Endodermal cell (in vitro differentiated cells): Measurements from ENCODE around the gene MED22. TPM values are rescaled to one million over a fixed set of nuclear protein-coding genes. Genes with fewer than 3 reads are reported as not detected.
"Not testable (repeated sequence)": the region's sequence is repeated elsewhere in the genome, so short reads cannot be mapped to it uniquely, and the experiment has no call there.

Experiments used
- DNase-seq: peaks from one replicate; pipeline ENCODE4 v3.0.0-alpha.2; 2017
- H3K27ac ChIP-seq: 2 replicates; pipeline ENCODE4 v1.5.1; 2013; ENCODE audit warnings: mild to moderate bottlenecking, low read depth, low read length, moderate library complexity
- H3K27me3 ChIP-seq: 2 replicates; pipeline ENCODE4 v1.6.1; 2013; ENCODE audit warnings: mild to moderate bottlenecking, low read length, moderate library complexity; ENCODE audit not compliant: insufficient read depth, control insufficient read depth, poor library complexity, severe bottlenecking
- H3K36me3 ChIP-seq: 2 replicates; pipeline ENCODE4 v1.7.0; 2013; ENCODE audit warnings: mild to moderate bottlenecking, low read length, moderate library complexity; ENCODE audit not compliant: control insufficient read depth, insufficient read depth
- H3K4me1 ChIP-seq: one replicate; pipeline ENCODE4 v1.7.0; 2013; ENCODE audit warnings: low read length; ENCODE audit not compliant: control insufficient read depth, insufficient read depth
- H3K4me3 ChIP-seq: 2 replicates; pipeline ENCODE4 v1.5.1; 2013; ENCODE audit warnings: mild to moderate bottlenecking, low read length, moderate library complexity
- H3K9ac ChIP-seq: 2 replicates; pipeline ENCODE4 v1.6.1; 2013; ENCODE audit warnings: mild to moderate bottlenecking, low read length, moderate library complexity; ENCODE audit not compliant: poor library complexity, severe bottlenecking; ENCODE audit errors: extremely low read depth
- H3K9me3 ChIP-seq: 2 replicates; pipeline ENCODE4 v1.6.1; 2013; ENCODE audit warnings: mild to moderate bottlenecking, low read length, moderate library complexity; ENCODE audit not compliant: control insufficient read depth
- H3K27ac Mint-ChIP-seq: 2 replicates; pipeline ENCODE4 v1.8.0; 2020; ENCODE audit warnings: mixed read lengths
- H3K27me3 Mint-ChIP-seq: 2 replicates; pipeline ENCODE4 v1.8.0; 2021; ENCODE audit warnings: mild to moderate bottlenecking, mixed read lengths; ENCODE audit not compliant: insufficient read depth
- H3K36me3 Mint-ChIP-seq: 2 replicates; pipeline ENCODE4 v1.8.0; 2020; ENCODE audit warnings: low read depth, mixed read lengths
- H3K4me1 Mint-ChIP-seq: 2 replicates; pipeline ENCODE4 v1.8.0; 2020; ENCODE audit warnings: mixed read lengths
- H3K4me3 Mint-ChIP-seq: 2 replicates; pipeline ENCODE4 v1.8.0; 2020; ENCODE audit warnings: mild to moderate bottlenecking, moderate library complexity, mixed read lengths
- H3K9me3 Mint-ChIP-seq: 2 replicates; pipeline ENCODE4 v1.8.0; 2020; ENCODE audit warnings: mild to moderate bottlenecking, mixed read lengths
- CTCF ChIP-seq: fragments of 200-600 bp; sonication (generic); conservative IDR thresholded peaks from 2 replicates; pipeline ENCODE4 v1.5.0; 2021; ENCODE audit warnings: antibody characterized with exemption, mild to moderate bottlenecking
- WGBS, 2 experiments: methylation state at CpG; one replicate each; pipeline versions ENCODE4 v1.1.5 to v1.1.7; 2013; ENCODE audit warnings: missing lambda C conversion rate in 2 of 2, mixed read lengths in 1 of 2; ENCODE audit not compliant: insufficient coverage in 1 of 2, insufficient read length in 1 of 2; 5-methylcytosine and 5-hydroxymethylcytosine counted together
- total RNA-seq, 2 donors: library from RNA; stranded (reverse); fragmentation: NEBNext Ultra II Directional in 1 of 2; extraction: Animal tissue kit (Norgen Biotek cat#: 25700) in 1 of 2; gene quantifications; 2 replicates in 1 of 2; 3 replicates in 1 of 2; pipeline ENCODE4 v1.2.1, GENCODE V29; 2021

MED22 gene
- total RNA-seq, 2 donors from 2014 or later = 54.6 to 57.3 TPM

- peak within 1 kb of the TSS; percentile 89 for H3K9ac ChIP-seq
- WGBS, 2 experiments = 7 to 11% methylated on average over 17 to 70 of the region's 70 CpGs
- no peak for TF ChIP-seq CTCF
- Mint-ChIP-seq H3K9me3 (no peaks in the 10 kb centered on the region), H3K4me1 (peaks cover 15% of the 10 kb centered on the region), H3K27me3 (no peaks in the 10 kb centered on the region), H3K27ac (peak within 1 kb of the TSS; percentile 97), H3K4me3 (peak within 1 kb of the TSS; percentile 97), H3K36me3 (peaks cover 63% of the 10 kb centered on the region)
- H3K4me1 ChIP-seq = peaks cover 6% of the 10 kb centered on the region
- H3K27ac ChIP-seq = peak within 1 kb of the TSS; percentile 66
- no peaks in the 10 kb centered on the region for H3K27me3 ChIP-seq
- H3K9me3 ChIP-seq = no peaks in the 10 kb centered on the region
- H3K4me3 ChIP-seq = peak within 1 kb of the TSS; percentile 95
- DNase-seq = peak; percentile 98
- peaks cover 52% of the 10 kb centered on the region for H3K36me3 ChIP-seq
Measured at GRCh38 chr9:133335924-133336811, 11.8 kb downstream of the MED22 start, which contains the start of gene SURF6. Gene SURF6, minus strand, starts transcription at chr9:133336188. Its CDS starts 56 bp downstream, at chr9:133336132.

DNA sequence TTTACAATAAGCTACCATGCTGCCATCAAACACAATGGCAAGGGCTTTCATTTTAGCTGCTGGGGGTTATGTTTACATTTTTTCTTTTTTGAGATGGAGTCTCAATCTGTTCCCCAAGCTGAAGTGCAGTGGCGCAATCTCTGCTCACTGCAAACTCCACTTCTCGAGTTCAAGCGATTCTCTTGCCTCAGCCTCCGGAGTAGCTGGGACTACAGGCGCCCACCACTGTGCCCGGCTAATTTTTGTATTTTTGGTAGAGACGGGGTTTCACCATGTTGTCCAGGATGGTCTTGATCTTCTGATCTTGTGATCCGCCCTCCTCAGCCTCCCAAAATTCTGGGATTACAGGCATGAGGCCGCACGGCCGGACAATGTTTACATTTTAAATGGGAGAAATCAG lies 13.0 kb downstream of the MED22 start:
- Histone ChIP-seq H3K4me3 (peak overlapping the region; percentile 95), H3K9ac (peak overlapping the region; percentile 89), H3K36me3 (peaks cover 47% of the 10 kb centered on the region)
- H3K27ac Mint-ChIP-seq = peak overlapping the region; percentile 81
- peak overlapping the region; percentile 97 for H3K4me3 Mint-ChIP-seq
- not testable (repeated sequence) for H3K9me3 Mint-ChIP-seq, H3K27ac ChIP-seq, H3K27me3 Mint-ChIP-seq, H3K4me1 ChIP-seq, H3K9me3 ChIP-seq, DNase-seq, H3K27me3 ChIP-seq
- H3K36me3 Mint-ChIP-seq = peaks cover 62% of the 10 kb centered on the region
- 77 to 89% methylated on average over 11 of the region's 11 CpGs for WGBS, 2 experiments
- peaks cover 15% of the 10 kb centered on the region for H3K4me1 Mint-ChIP-seq

DNA sequence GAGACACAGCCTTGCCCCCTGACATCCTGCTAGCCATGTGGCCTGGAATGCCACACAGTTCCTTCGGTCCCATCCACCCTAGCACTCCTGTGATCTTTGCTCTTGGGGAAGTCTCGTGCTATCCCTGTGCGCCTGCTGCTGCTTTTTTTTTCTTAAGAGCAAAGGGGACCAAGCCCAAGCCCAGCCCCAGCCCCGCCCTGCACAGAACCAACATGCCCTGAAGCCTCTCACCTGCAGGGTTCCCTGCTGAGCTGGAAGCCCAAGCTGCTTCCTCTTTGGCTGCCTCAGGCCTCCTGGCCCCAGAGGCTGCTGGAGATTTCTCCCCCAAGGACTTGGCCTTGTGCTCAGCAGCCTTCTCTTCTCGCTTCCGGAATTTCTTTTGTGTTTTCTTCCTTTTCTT lies 13.8 kb downstream of the MED22 start:
- DNase-seq = peak; percentile 79
- Histone ChIP-seq H3K9me3 (no peaks in the 10 kb centered on the region), H3K9ac (no peak overlapping the region), H3K27ac (no peak overlapping the region), H3K4me3 (peak overlapping the region; percentile 95), H3K27me3 (no peaks in the 10 kb centered on the region), H3K36me3 (peaks cover 47% of the 10 kb centered on the region), H3K4me1 (peaks cover 6% of the 10 kb centered on the region)
- peaks cover 58% of the 10 kb centered on the region for H3K36me3 Mint-ChIP-seq
- H3K27me3 Mint-ChIP-seq = no peaks in the 10 kb centered on the region
- peaks cover 1% of the 10 kb centered on the region for H3K9me3 Mint-ChIP-seq
- H3K27ac Mint-ChIP-seq = peak overlapping the region; percentile 58
- H3K4me3 Mint-ChIP-seq = peak overlapping the region; percentile 97
- TF ChIP-seq CTCF = no peak
- peaks cover 15% of the 10 kb centered on the region for H3K4me1 Mint-ChIP-seq
- WGBS, 2 experiments = 80 to 84% methylated on average over 5 to 6 of the region's 6 CpGs
